GM23338 (cell line): ENCODE data around the gene SORBS1.

Experiments used
- CREB1 ChIP-seq: fragments of 250-450 bp; sonication (Bioruptor Pico); IDR thresholded peaks from 2 replicates; pipeline ENCODE4 v1.5.0; 2020; ENCODE audit warnings: low read depth, mild to moderate bottlenecking, moderate library complexity
- CTCF ChIP-seq, 2 experiments: fragments of 200-600 bp in 1 of 2; sonication (generic) in 1 of 2; conservative IDR thresholded peaks; 2 replicates each; pipeline versions ENCODE4 v1.5.1 to v1.6.1; 2016 to 2017; ENCODE audit warnings: antibody characterized with exemption in 2 of 2, low read depth in 2 of 2, mild to moderate bottlenecking in 2 of 2, moderate library complexity in 1 of 2
- ETS1 ChIP-seq: IDR thresholded peaks from 2 replicates; pipeline ENCODE4 v1.6.1; 2016; ENCODE audit warnings: antibody characterized with exemption
- EZH2 ChIP-seq: fragments of 200-600 bp; sonication (generic); IDR thresholded peaks from one replicate; pipeline ENCODE4 v1.8.0; 2017; ENCODE audit warnings: antibody characterized with exemption, mild to moderate bottlenecking, low read depth; ENCODE audit not compliant: unreplicated experiment
- EZH2phosphoT487 ChIP-seq: fragments of 200-600 bp; sonication (generic); IDR thresholded peaks from one replicate; pipeline ENCODE4 v1.8.1; 2018; ENCODE audit warnings: antibody characterized with exemption; ENCODE audit not compliant: unreplicated experiment
- JUNB ChIP-seq: IDR thresholded peaks from one replicate; pipeline ENCODE4 v1.6.1; 2016; ENCODE audit warnings: antibody characterized with exemption; ENCODE audit not compliant: unreplicated experiment
- POLR2AphosphoS5 ChIP-seq: IDR thresholded peaks from 2 replicates; pipeline ENCODE4 v1.6.1; 2016; ENCODE audit warnings: antibody characterized with exemption, low read depth
- STAT1 ChIP-seq: IDR thresholded peaks from one replicate; pipeline ENCODE4 v1.6.1; 2016; ENCODE audit warnings: antibody characterized with exemption; ENCODE audit not compliant: unreplicated experiment
- TF ChIP-seq, protein P1 (sequence below): IDR thresholded peaks from one replicate; pipeline ENCODE4 v1.6.1; 2018; ENCODE audit warnings: antibody characterized with exemption; ENCODE audit not compliant: unreplicated experiment

DNA sequence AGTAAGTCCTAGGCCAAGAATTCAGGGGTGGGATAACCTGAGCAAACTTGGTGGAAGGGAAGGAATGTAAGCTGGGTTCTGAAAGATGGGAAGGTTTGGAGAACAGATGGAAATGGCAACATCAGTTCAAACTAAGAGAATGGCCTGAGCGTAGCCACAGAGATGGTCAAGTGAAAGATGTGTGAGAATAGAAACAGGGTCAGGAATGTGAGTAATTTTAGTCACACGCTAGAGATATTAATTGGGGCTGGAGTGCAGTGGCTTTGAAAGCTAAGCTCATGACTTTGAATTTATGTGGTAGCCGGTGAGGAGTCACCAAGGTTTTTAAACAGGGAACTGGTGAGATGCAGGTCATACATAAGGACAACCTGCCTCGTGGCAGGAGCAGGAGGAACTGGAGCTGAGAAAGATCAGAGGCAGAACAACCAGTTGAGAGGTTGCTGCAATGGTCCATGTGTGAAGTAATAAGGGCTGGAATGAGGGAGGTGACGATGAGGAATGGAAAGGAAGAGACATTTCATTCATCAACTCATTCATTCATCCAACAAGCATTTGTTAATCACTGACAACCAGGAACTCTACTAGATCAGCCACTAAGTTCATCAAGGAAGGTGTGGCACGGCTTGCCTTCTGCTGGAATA is 12.9 kb upstream of the SORBS1 start:
- no peak for TF ChIP-seq EZH2
- TF ChIP-seq CTCF (conservative IDR thresholded peaks at IDR 0.05; ENCODE audit: low read depth in 2 of 2) = no peak
- no peak for TF ChIP-seq POLR2AphosphoS5
- TF ChIP-seq CREB1 = no peak
- no peak for TF ChIP-seq EZH2phosphoT487
- no peak for TF ChIP-seq ETS1
- TF ChIP-seq, protein P1, sequence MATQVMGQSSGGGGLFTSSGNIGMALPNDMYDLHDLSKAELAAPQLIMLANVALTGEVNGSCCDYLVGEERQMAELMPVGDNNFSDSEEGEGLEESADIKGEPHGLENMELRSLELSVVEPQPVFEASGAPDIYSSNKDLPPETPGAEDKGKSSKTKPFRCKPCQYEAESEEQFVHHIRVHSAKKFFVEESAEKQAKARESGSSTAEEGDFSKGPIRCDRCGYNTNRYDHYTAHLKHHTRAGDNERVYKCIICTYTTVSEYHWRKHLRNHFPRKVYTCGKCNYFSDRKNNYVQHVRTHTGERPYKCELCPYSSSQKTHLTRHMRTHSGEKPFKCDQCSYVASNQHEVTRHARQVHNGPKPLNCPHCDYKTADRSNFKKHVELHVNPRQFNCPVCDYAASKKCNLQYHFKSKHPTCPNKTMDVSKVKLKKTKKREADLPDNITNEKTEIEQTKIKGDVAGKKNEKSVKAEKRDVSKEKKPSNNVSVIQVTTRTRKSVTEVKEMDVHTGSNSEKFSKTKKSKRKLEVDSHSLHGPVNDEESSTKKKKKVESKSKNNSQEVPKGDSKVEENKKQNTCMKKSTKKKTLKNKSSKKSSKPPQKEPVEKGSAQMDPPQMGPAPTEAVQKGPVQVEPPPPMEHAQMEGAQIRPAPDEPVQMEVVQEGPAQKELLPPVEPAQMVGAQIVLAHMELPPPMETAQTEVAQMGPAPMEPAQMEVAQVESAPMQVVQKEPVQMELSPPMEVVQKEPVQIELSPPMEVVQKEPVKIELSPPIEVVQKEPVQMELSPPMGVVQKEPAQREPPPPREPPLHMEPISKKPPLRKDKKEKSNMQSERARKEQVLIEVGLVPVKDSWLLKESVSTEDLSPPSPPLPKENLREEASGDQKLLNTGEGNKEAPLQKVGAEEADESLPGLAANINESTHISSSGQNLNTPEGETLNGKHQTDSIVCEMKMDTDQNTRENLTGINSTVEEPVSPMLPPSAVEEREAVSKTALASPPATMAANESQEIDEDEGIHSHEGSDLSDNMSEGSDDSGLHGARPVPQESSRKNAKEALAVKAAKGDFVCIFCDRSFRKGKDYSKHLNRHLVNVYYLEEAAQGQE = no peak
- TF ChIP-seq STAT1 = no peak
- no peak for TF ChIP-seq JUNB
